Gastroesophageal sphincter (tissue), 3 donors: Measurements from ENCODE around the gene SDK1.

ENCODE experiments used
- CTCF ChIP-seq, 4 experiments: fragments of 200-600 bp in 2 of 4; fragments of 450-650 bp in 2 of 4; sonication (generic) in 1 of 4; IDR thresholded peaks; one replicate each; pipeline ENCODE4 v1.5.1; 2017 to 2019; ENCODE audit warnings: antibody characterized with exemption in 4 of 4, mild to moderate bottlenecking in 2 of 4, moderate library complexity in 2 of 4
- POLR2A ChIP-seq, 2 donors: fragments of 450-650 bp; IDR thresholded peaks; one replicate each; pipeline ENCODE4 v1.6.1; 2017; ENCODE audit warnings: antibody characterized with exemption in 2 of 2, mild to moderate bottlenecking in 2 of 2, moderate library complexity in 1 of 2

GRCh38 chr7:3271298-3271697 lies 29.8 kb upstream of the SDK1 start:
- TF ChIP-seq POLR2A (IDR thresholded peaks at IDR 0.05): no peak
- TF ChIP-seq CTCF (IDR thresholded peaks at IDR 0.05): no peak
